ENCODE measurements around the gene GRIFIN. TPM values are rescaled to one million over a fixed set of nuclear protein-coding genes. Genes with fewer than 3 reads are reported as not detected.
A peak's percentile ranks its signal among the peaks of the same experiment; 100 is the strongest.

Gene GRIFIN
- total and polyA plus RNA-seq, 9 of the 15 experiments (the other 6 are each of a cell fraction or from before 2014, with no cell fraction given) = not detected

- no TSS peak for BruUV-seq (replicated peaks)
These were observed 3.8 kb upstream of the GRIFIN start for GRCh38 chr7:2480070-2480408.

GRCh38 chr7:2479276-2480069 lies 3.3 kb upstream of the GRIFIN start:
- in situ Hi-C loops (cut with MboI) (no loop called here), intact Hi-C loops (cut with micrococcal nuclease) (loop anchor here (5.0 to 10.0 kb wide), 2 partner anchors 88 to 185 kb away; no protein-coding TSS in a partner anchor)
- POLR2A ChIA-PET = interaction anchor here (0.6 to 1.5 kb wide), 3 partner anchors 9 to 1019 kb away, joined by 3 read pairs; no protein-coding TSS in a partner anchor

More at GRCh38 chr7:2480070-2480408, 3.8 kb upstream of the GRIFIN start:
- Histone ChIP-seq H3K9me1 (ENCODE audit: control insufficient read depth, insufficient read depth, low read length) (no peaks in the 10 kb centered on the region), H3K9ac (ENCODE audit: insufficient read depth in 1 of 2, low read depth in 2 of 2, low read length in 2 of 2) (no peak overlapping the region; a peak in 1 of 4 replicates), H3K27ac (ENCODE audit: extremely low read depth, low read depth, low read length) (no peak overlapping the region), H3K36me3 (ENCODE audit: control insufficient read depth, insufficient read depth, low read length) (no peaks in the 10 kb centered on the region), H3K79me2 (ENCODE audit: control insufficient read depth, insufficient read depth, low read length) (no peaks in the 10 kb centered on the region), H3K4me2 (ENCODE audit: insufficient read depth, low read length) (no peak overlapping the region), H2AFZ (ENCODE audit: low read depth, low read length) (no peak overlapping the region), H3K9me3 (replicated peaks; ENCODE audit: control insufficient read depth, insufficient read depth, low read depth, low read length) (peaks cover 4% of the 10 kb centered on the region; the same call in 1 of the 2 replicates), H3K4me1 (replicated peaks in 1 of 2; ENCODE audit: control insufficient read depth in 2 of 2, insufficient read depth in 2 of 2, low read length in 2 of 2) (peaks cover 0 to 43% of the 10 kb centered on the region in 2 experiments; a peak in 3 of 5 replicates), H4K20me1 (replicated peaks; ENCODE audit: control insufficient read depth, insufficient read depth, low read length) (peaks cover 20% of the 10 kb centered on the region), H3K27me3 (ENCODE audit: control insufficient read depth in 2 of 2, insufficient read depth in 2 of 2, low read length in 2 of 2) (peaks cover 17 to 38% of the 10 kb centered on the region in 2 experiments; a peak in 4 of 5 replicates), H3K4me3 (no peak overlapping the region)
- in situ Hi-C loops (cut with MboI) (no loop called here), intact Hi-C loops (cut with micrococcal nuclease) (no loop called here)
- ATAC-seq (no peak), FAIRE-seq (no peak), DNase-seq (ENCODE audit: extremely low read depth in 1 of 4, low spot score in 3 of 4) (no peak)
- CTCF ChIA-PET (ENCODE audit: low intra/inter-chr PET ratio) = no interaction called here
- POLR2A ChIA-PET = interaction anchor here (0.6 to 1.5 kb wide), 4 partner anchors 9 to 1019 kb away, joined by 3 read pairs; no protein-coding TSS in a partner anchor
- TF ChIP-seq EGR1 (conservative IDR thresholded peaks at IDR 0.05) (0 out of 2 replicates have a peak, but pooled peaks have one; percentile 7), ILF3 (IDR thresholded peaks at IDR 0.05; ENCODE audit: borderline replicate concordance) (no peak), ZBTB7A (IDR thresholded peaks at IDR 0.05; ENCODE audit: borderline replicate concordance, control insufficient read depth, low read depth, low read length) (0 out of 2 replicates have a peak, but pooled peaks have one; percentile 11), PCBP1 (IDR thresholded peaks at IDR 0.05; ENCODE audit: low read depth, low read length, poor library complexity, severe bottlenecking) (peak; percentile 37)
- 2% methylated on average over 19 of the region's 21 CpGs for WGBS (ENCODE audit: insufficient coverage, low coverage, missing lambda C conversion rate)

More at GRCh38 chr7:2479276-2480069, 3.3 kb upstream of the GRIFIN start:
- no peak overlapping the region for H3K4me3 ChIP-seq
- H2AFZ ChIP-seq (ENCODE audit: low read depth, low read length) = no peak overlapping the region
- no peaks in the 10 kb centered on the region for H3K36me3 ChIP-seq (ENCODE audit: control insufficient read depth, insufficient read depth, low read length)
- no peak overlapping the region for H3K27ac ChIP-seq (ENCODE audit: extremely low read depth, low read depth, low read length)
- TF ChIP-seq ARHGAP35 (IDR thresholded peaks at IDR 0.05; ENCODE audit: partially characterized antibody) = no peak
- TF ChIP-seq ZFP36 (IDR thresholded peaks at IDR 0.05; ENCODE audit: low read depth, low read length, partially characterized antibody) = peak; percentile 83
- H3K27me3 ChIP-seq (ENCODE audit: control insufficient read depth in 2 of 2, insufficient read depth in 2 of 2, low read length in 2 of 2) = peaks cover 17 to 38% of the 10 kb centered on the region in 2 experiments; a peak in 4 of 5 replicates
- peak overlapping the region in 1 of 2 experiments; percentile 19; a peak in 1 of 4 replicates for H3K9ac ChIP-seq (ENCODE audit: insufficient read depth in 1 of 2, low read depth in 2 of 2, low read length in 2 of 2)
- no peaks in the 10 kb centered on the region for H3K9me1 ChIP-seq (ENCODE audit: control insufficient read depth, insufficient read depth, low read length)
- peaks cover 4% of the 10 kb centered on the region; the same call in 1 of the 2 replicates for H3K9me3 ChIP-seq (replicated peaks; ENCODE audit: control insufficient read depth, insufficient read depth, low read depth, low read length)
- ATAC-seq (no peak), DNase-seq (ENCODE audit: extremely low read depth in 1 of 4, low spot score in 3 of 4) (no peak), FAIRE-seq (no peak)
- peaks cover 0 to 48% of the 10 kb centered on the region in 2 experiments; a peak in 3 of 5 replicates for H3K4me1 ChIP-seq (replicated peaks in 1 of 2; ENCODE audit: control insufficient read depth in 2 of 2, insufficient read depth in 2 of 2, low read length in 2 of 2)
- no peak overlapping the region for H3K4me2 ChIP-seq (ENCODE audit: insufficient read depth, low read length)
- H4K20me1 ChIP-seq (replicated peaks; ENCODE audit: control insufficient read depth, insufficient read depth, low read length) = peaks cover 20% of the 10 kb centered on the region
- H3K79me2 ChIP-seq (ENCODE audit: control insufficient read depth, insufficient read depth, low read length) = no peaks in the 10 kb centered on the region
- CTCF ChIA-PET (ENCODE audit: low intra/inter-chr PET ratio) = no interaction called here
- whole genome bisulfite sequencing (ENCODE audit: insufficient coverage, low coverage, missing lambda C conversion rate) = 5% methylated on average over 16 of the region's 16 CpGs
- no TSS peak for BruUV-seq (replicated peaks)
